GM19193 (cell line): ENCODE measurements around the gene BOK.

Experiments
- POLR2A ChIP-seq: IDR thresholded peaks from 4 replicates; pipeline ENCODE4 v1.6.1; 2011; ENCODE audit not compliant: insufficient read depth, insufficient read length; ENCODE audit errors: extremely low read depth

Gene BOK

GRCh38 chr2:241547781-241548450 lies 10.6 kb upstream of the BOK start:
- TF ChIP-seq POLR2A, result no peak

GRCh38 chr2:241548451-241548835 lies 10.1 kb upstream of the BOK start:
- TF ChIP-seq POLR2A, result no peak

- no peak for TF ChIP-seq POLR2A
Measured at GRCh38 chr2:241550616-241551580, 7.6 kb upstream of the BOK start.

- no peak for TF ChIP-seq POLR2A
Measured at GRCh38 chr2:241551599-241551997, 6.9 kb upstream of the BOK start.

GRCh38 chr2:241551998-241552737 lies 6.4 kb upstream of the BOK start:
- no peak for TF ChIP-seq POLR2A

- TF ChIP-seq POLR2A, result no peak
Measured at GRCh38 chr2:241553512-241553830, 5.1 kb upstream of the BOK start.

GRCh38 chr2:241553981-241554380 lies 4.6 kb upstream of the BOK start:
- TF ChIP-seq POLR2A, result no peak

GRCh38 chr2:241554610-241555322 lies 3.8 kb upstream of the BOK start:
- TF ChIP-seq POLR2A, result no peak

- TF ChIP-seq POLR2A, result no peak
Measured at GRCh38 chr2:241555711-241556110, 2.8 kb upstream of the BOK start.

- no peak for TF ChIP-seq POLR2A
Measured at GRCh38 chr2:241556746-241557145, 1.8 kb upstream of the BOK start.

GRCh38 chr2:241559323-241560161 lies 997 bp downstream of the BOK start:
- no peak for TF ChIP-seq POLR2A

- no peak for TF ChIP-seq POLR2A
Measured at GRCh38 chr2:241560162-241560882, 1.8 kb downstream of the BOK start.

- TF ChIP-seq POLR2A, result no peak
Measured at GRCh38 chr2:241560883-241561474, 2.4 kb downstream of the BOK start.
